ENCODE measurements around the gene PCARE. TPM values are rescaled to one million over a fixed set of nuclear protein-coding genes. Genes with fewer than 3 reads are reported as not detected.
"Not testable (repeated sequence)": the region's sequence is repeated elsewhere in the genome, so short reads cannot be mapped to it uniquely, and the experiment has no call there.

Gene PCARE
- total RNA-seq, 2 experiments from 2014 or later: not detected

GRCh38 chr2:29112379-29112778 lies 38.1 kb upstream of the PCARE start:
- no peaks in the 10 kb centered on the region for H3K9me3 Mint-ChIP-seq (ENCODE audit: insufficient read depth)
- POLR2A ChIA-PET: no interaction called here
- ATAC-seq (no peak), DNase-seq (no peak)
- peaks cover 22% of the 10 kb centered on the region for H3K27me3 Mint-ChIP-seq (ENCODE audit: low read depth)
- peaks cover 5% of the 10 kb centered on the region for H3K36me3 Mint-ChIP-seq (ENCODE audit: low read depth)
- no peak overlapping the region for H3K4me3 Mint-ChIP-seq
- CTCF ChIA-PET: no interaction called here
- peaks cover 33% of the 10 kb centered on the region for H3K4me1 Mint-ChIP-seq (ENCODE audit: low read depth)
- no peak overlapping the region for H3K27ac Mint-ChIP-seq

GRCh38 chr2:29110916-29111535 lies 36.7 kb upstream of the PCARE start:
- H3K27ac Mint-ChIP-seq: no peak overlapping the region
- no peaks in the 10 kb centered on the region for H3K9me3 Mint-ChIP-seq (ENCODE audit: insufficient read depth)
- ChIA-PET POLR2A (interaction anchor here (1.1 kb wide), 1 partner anchor 96 kb away, joined by 4 read pairs; no protein-coding TSS in a partner anchor), CTCF (no interaction called here)
- H3K4me3 Mint-ChIP-seq: no peak overlapping the region
- H3K4me1 Mint-ChIP-seq (ENCODE audit: low read depth): peaks cover 22% of the 10 kb centered on the region
- no peak for ATAC-seq
- DNase-seq: no peak
- H3K36me3 Mint-ChIP-seq (ENCODE audit: low read depth): peaks cover 3% of the 10 kb centered on the region
- H3K27me3 Mint-ChIP-seq (ENCODE audit: low read depth): peaks cover 22% of the 10 kb centered on the region

- no peak overlapping the region for H3K27ac Mint-ChIP-seq
- no peak overlapping the region for H3K4me3 Mint-ChIP-seq
- H3K4me1 Mint-ChIP-seq (ENCODE audit: low read depth): peaks cover 15% of the 10 kb centered on the region
- ChIA-PET POLR2A (no interaction called here), CTCF (interaction anchor here (0.7 kb wide), 1 partner anchor 21 kb away, joined by 3 read pairs; no protein-coding TSS in a partner anchor)
- DNase-seq (no peak), ATAC-seq (no peak)
- peaks cover 19% of the 10 kb centered on the region for H3K27me3 Mint-ChIP-seq (ENCODE audit: low read depth)
- no peaks in the 10 kb centered on the region for H3K36me3 Mint-ChIP-seq (ENCODE audit: low read depth)
- no peaks in the 10 kb centered on the region for H3K9me3 Mint-ChIP-seq (ENCODE audit: insufficient read depth)
Measured at GRCh38 chr2:29109246-29109645, 34.9 kb upstream of the PCARE start.

GRCh38 chr2:29108225-29108624 lies 33.9 kb upstream of the PCARE start:
- H3K4me3 Mint-ChIP-seq: no peak overlapping the region
- CTCF ChIA-PET: no interaction called here

GRCh38 chr2:29107547-29107946 lies 33.2 kb upstream of the PCARE start:
- CTCF ChIA-PET: interaction anchor here (1.3 kb wide), 1 partner anchor 24 kb away, joined by 4 read pairs; no protein-coding TSS in a partner anchor

More at GRCh38 chr2:29108225-29108624, 33.9 kb upstream of the PCARE start:
- ATAC-seq: no peak
- no peak for DNase-seq
- peaks cover 14% of the 10 kb centered on the region for H3K4me1 Mint-ChIP-seq (ENCODE audit: low read depth)
- no peaks in the 10 kb centered on the region for H3K9me3 Mint-ChIP-seq (ENCODE audit: insufficient read depth)
- POLR2A ChIA-PET: no interaction called here
- no peaks in the 10 kb centered on the region for H3K36me3 Mint-ChIP-seq (ENCODE audit: low read depth)
- peaks cover 11% of the 10 kb centered on the region for H3K27me3 Mint-ChIP-seq (ENCODE audit: low read depth)
- no peak overlapping the region for H3K27ac Mint-ChIP-seq

GRCh38 chr2:29106980-29107388 lies 32.7 kb upstream of the PCARE start:
- H3K9me3 Mint-ChIP-seq (ENCODE audit: insufficient read depth): no peaks in the 10 kb centered on the region
- no peak for DNase-seq
- no peak overlapping the region for H3K27ac Mint-ChIP-seq
- no peaks in the 10 kb centered on the region for H3K36me3 Mint-ChIP-seq (ENCODE audit: low read depth)
- no peak overlapping the region for H3K4me3 Mint-ChIP-seq
- POLR2A ChIA-PET: interaction anchor here (0.6 to 1.0 kb wide), 2 partner anchors 9 to 52 kb away, joined by 3 to 4 read pairs; no protein-coding TSS in a partner anchor
- H3K27me3 Mint-ChIP-seq (ENCODE audit: low read depth): peaks cover 6% of the 10 kb centered on the region
- CTCF ChIA-PET: interaction anchor here (1.3 kb wide), 1 partner anchor 23 kb away, joined by 4 read pairs; no protein-coding TSS in a partner anchor
- ATAC-seq: no peak
- peaks cover 14% of the 10 kb centered on the region for H3K4me1 Mint-ChIP-seq (ENCODE audit: low read depth)

More at GRCh38 chr2:29107547-29107946, 33.2 kb upstream of the PCARE start:
- H3K27ac Mint-ChIP-seq; H3K27me3 Mint-ChIP-seq (ENCODE audit: low read depth); H3K9me3 Mint-ChIP-seq (ENCODE audit: insufficient read depth); H3K4me3 Mint-ChIP-seq; H3K36me3 Mint-ChIP-seq (ENCODE audit: low read depth); ATAC-seq; DNase-seq: not testable (repeated sequence)
- peaks cover 14% of the 10 kb centered on the region for H3K4me1 Mint-ChIP-seq (ENCODE audit: low read depth)
- POLR2A ChIA-PET: interaction anchor here (1.0 kb wide), 1 partner anchor 8 kb away, joined by 4 read pairs; no protein-coding TSS in a partner anchor

GRCh38 chr2:29106256-29106655 lies 31.9 kb upstream of the PCARE start:
- ChIA-PET POLR2A (no interaction called here), CTCF (interaction anchor here (1.3 kb wide), 1 partner anchor 23 kb away, joined by 4 read pairs; no protein-coding TSS in a partner anchor)
- Mint-ChIP-seq H3K4me1 (ENCODE audit: low read depth) (peaks cover 9% of the 10 kb centered on the region), H3K4me3 (no peak overlapping the region), H3K27ac (no peak overlapping the region), H3K9me3 (ENCODE audit: insufficient read depth) (no peaks in the 10 kb centered on the region), H3K27me3 (ENCODE audit: low read depth) (peaks cover 9% of the 10 kb centered on the region), H3K36me3 (ENCODE audit: low read depth) (no peaks in the 10 kb centered on the region)
- no peak for DNase-seq
- no peak for ATAC-seq

- no peak for ATAC-seq
- no peak for DNase-seq
- H3K27me3 Mint-ChIP-seq (ENCODE audit: low read depth): peaks cover 12% of the 10 kb centered on the region
- ChIA-PET POLR2A (no interaction called here), CTCF (no interaction called here)
- H3K9me3 Mint-ChIP-seq (ENCODE audit: insufficient read depth): no peaks in the 10 kb centered on the region
- no peak overlapping the region for H3K4me3 Mint-ChIP-seq
- H3K4me1 Mint-ChIP-seq (ENCODE audit: low read depth): peaks cover 3% of the 10 kb centered on the region
- H3K27ac Mint-ChIP-seq: no peak overlapping the region
- no peaks in the 10 kb centered on the region for H3K36me3 Mint-ChIP-seq (ENCODE audit: low read depth)
Measured at GRCh38 chr2:29105375-29105774, 31.1 kb upstream of the PCARE start.

- DNase-seq (no peak), ATAC-seq (no peak)
- CTCF ChIA-PET: interaction anchor here (1.0 kb wide), 1 partner anchor 9 kb away, joined by 4 read pairs; no protein-coding TSS in a partner anchor
- POLR2A ChIA-PET: no interaction called here
- Mint-ChIP-seq H3K9me3 (ENCODE audit: insufficient read depth) (no peaks in the 10 kb centered on the region), H3K4me1 (ENCODE audit: low read depth) (no peaks in the 10 kb centered on the region), H3K4me3 (no peak overlapping the region), H3K27ac (no peak overlapping the region), H3K27me3 (ENCODE audit: low read depth) (peaks cover 9% of the 10 kb centered on the region), H3K36me3 (ENCODE audit: low read depth) (no peaks in the 10 kb centered on the region)
Measured at GRCh38 chr2:29104688-29105087, 30.4 kb upstream of the PCARE start.

- H3K27me3 Mint-ChIP-seq (ENCODE audit: low read depth): peaks cover 16% of the 10 kb centered on the region
- ChIA-PET CTCF (no interaction called here), POLR2A (no interaction called here)
- H3K36me3 Mint-ChIP-seq (ENCODE audit: low read depth): no peaks in the 10 kb centered on the region
- H3K4me3 Mint-ChIP-seq: no peak overlapping the region
- no peak for DNase-seq
- no peak overlapping the region for H3K27ac Mint-ChIP-seq
- H3K9me3 Mint-ChIP-seq (ENCODE audit: insufficient read depth): no peaks in the 10 kb centered on the region
- H3K4me1 Mint-ChIP-seq (ENCODE audit: low read depth): no peaks in the 10 kb centered on the region
- ATAC-seq: no peak
Measured at GRCh38 chr2:29100564-29100963, 26.2 kb upstream of the PCARE start.

- H3K36me3 Mint-ChIP-seq (ENCODE audit: low read depth): no peaks in the 10 kb centered on the region
- no peak overlapping the region for H3K4me3 Mint-ChIP-seq
- H3K4me1 Mint-ChIP-seq (ENCODE audit: low read depth): no peaks in the 10 kb centered on the region
- H3K27ac Mint-ChIP-seq: no peak overlapping the region
- POLR2A ChIA-PET: no interaction called here
- ATAC-seq (no peak), DNase-seq (no peak)
- CTCF ChIA-PET: no interaction called here
- H3K27me3 Mint-ChIP-seq (ENCODE audit: low read depth): peaks cover 18% of the 10 kb centered on the region
- no peaks in the 10 kb centered on the region for H3K9me3 Mint-ChIP-seq (ENCODE audit: insufficient read depth)
Measured at GRCh38 chr2:29097569-29097968, 23.2 kb upstream of the PCARE start.

- ChIA-PET POLR2A (no interaction called here), CTCF (interaction anchor here (1.2 kb wide), 1 partner anchor 56 kb away, joined by 3 read pairs; no protein-coding TSS in a partner anchor)
- H3K4me3 Mint-ChIP-seq: no peak overlapping the region
- H3K4me1 Mint-ChIP-seq (ENCODE audit: low read depth): no peaks in the 10 kb centered on the region
- H3K27me3 Mint-ChIP-seq (ENCODE audit: low read depth): peaks cover 18% of the 10 kb centered on the region
- DNase-seq: no peak
- H3K9me3 Mint-ChIP-seq (ENCODE audit: insufficient read depth): no peaks in the 10 kb centered on the region
- no peak overlapping the region for H3K27ac Mint-ChIP-seq
- H3K36me3 Mint-ChIP-seq (ENCODE audit: low read depth): no peaks in the 10 kb centered on the region
- ATAC-seq: no peak
Measured at GRCh38 chr2:29096969-29097368, 22.6 kb upstream of the PCARE start.
